Body of pancreas (tissue), 4 donors: ENCODE results near the gene ADGRG3. TPM values are rescaled to one million over a fixed set of nuclear protein-coding genes. Genes with fewer than 3 reads are reported as not detected.

ENCODE experiments used
- ATAC-seq: fragments of 150-250 bp; one replicate; pipeline ENCODE4 v1.9.1; 2016
- DNase-seq, 4 donors: peaks; one replicate each; pipeline ENCODE4 v3.0.0-alpha.2; 2019
- H3K27ac ChIP-seq, 4 donors: fragments of 200-600 bp; sonication (generic); 1 replicate in 3 of 4; 2 replicates in 1 of 4; pipeline versions ENCODE4 v1.5.1 to v1.6.1; 2016 to 2019; ENCODE audit warnings: mild to moderate bottlenecking in 1 of 4, mixed read lengths in 1 of 4, moderate library complexity in 1 of 4
- H3K27me3 ChIP-seq, 2 donors: fragments of 200-600 bp; sonication (generic); one replicate each; pipeline ENCODE4 v1.6.0; 2016; ENCODE audit warnings: mild to moderate bottlenecking in 1 of 2
- H3K36me3 ChIP-seq, 2 donors: fragments of 200-600 bp; sonication (generic); replicated peaks in 1 of 2; 2 replicates each; pipeline ENCODE4 v1.5.1; 2016; ENCODE audit warnings: low read depth in 2 of 2; ENCODE audit not compliant: insufficient read depth in 1 of 2
- H3K4me1 ChIP-seq: fragments of 200-600 bp; sonication (generic); one replicate; pipeline ENCODE4 v1.6.0; 2016
- H3K4me3 ChIP-seq, 2 donors: fragments of 200-600 bp; sonication (generic); 1 replicate in 1 of 2; 2 replicates in 1 of 2; pipeline ENCODE4 v1.5.1; 2016 to 2019
- H3K9me3 ChIP-seq, 3 donors: fragments of 200-600 bp; sonication (generic); 1 replicate in 2 of 3; 2 replicates in 1 of 3; pipeline ENCODE4 v1.5.1; 2016
- CTCF ChIP-seq, 7 experiments: fragments of 450-650 bp in 4 of 7; fragments of 200-600 bp in 3 of 7; sonication (generic) in 3 of 7; IDR thresholded peaks; one replicate each; pipeline ENCODE4 v1.5.1; 2016 to 2019; ENCODE audit warnings: antibody characterized with exemption in 7 of 7
- POLR2A ChIP-seq, 3 donors: fragments of 450-650 bp; IDR thresholded peaks; one replicate each; pipeline ENCODE4 v1.6.1; 2016; ENCODE audit warnings: antibody characterized with exemption in 3 of 3, mild to moderate bottlenecking in 2 of 3
- WGBS, 2 donors: methylation state at CpG; one replicate each; pipeline ENCODE4 v1.1.5; 2017; 5-methylcytosine and 5-hydroxymethylcytosine counted together
- intact Hi-C: fragments of 100-400 bp; cut with DNase I; formaldehyde crosslinking; loops from one replicate; pipeline ENCODE4 v1.15.1; 2023
- total RNA-seq, 2 donors: library from RNA; depleted of rRNA; stranded (reverse); fragments of >200 nt; gene quantifications; one replicate each; pipeline ENCODE4 v1.1.0, GENCODE V29; 2016

Gene ADGRG3
- total RNA-seq, 2 donors from 2014 or later: 2.0 to 6.0 TPM

- Histone ChIP-seq H3K4me3 (no peak overlapping the region), H3K27ac (no peak overlapping the region), H3K4me1 (peaks cover 48% of the 10 kb centered on the region), H3K27me3 (no peaks in the 10 kb centered on the region), H3K36me3 (no peaks in the 10 kb centered on the region), H3K9me3 (no peaks in the 10 kb centered on the region)
- WGBS, 2 donors: 75 to 78% methylated on average over 17 of the region's 17 CpGs
- DNase-seq: no peak
- no peak for ATAC-seq
- TF ChIP-seq POLR2A (IDR thresholded peaks at IDR 0.05) (no peak), CTCF (IDR thresholded peaks at IDR 0.05) (no peak)
- intact Hi-C loops: no loop called here
These were observed 29.9 kb downstream of the ADGRG3 start for GRCh38 chr16:57697896-57698537.

GRCh38 chr16:57698812-57699405, 30.8 kb downstream of the ADGRG3 start:
- intact Hi-C loops: no loop called here
- no peaks in the 10 kb centered on the region for H3K36me3 ChIP-seq
- 74 to 80% methylated on average over 8 to 16 of the region's 16 CpGs for WGBS, 2 donors

GRCh38 chr16:57699481-57699880, 31.4 kb downstream of the ADGRG3 start:
- 78% methylated on average over 3 of the region's 3 CpGs; no CpG with 5 or more reads in 1 of the 2 donors for WGBS, 2 donors
- intact Hi-C loops: no loop called here
- no peak for DNase-seq

More at GRCh38 chr16:57698812-57699405, 30.8 kb downstream of the ADGRG3 start:
- Histone ChIP-seq H3K4me3 (no peak overlapping the region), H3K27ac (no peak overlapping the region), H3K9me3 (no peaks in the 10 kb centered on the region), H3K4me1 (peaks cover 52% of the 10 kb centered on the region), H3K27me3 (no peaks in the 10 kb centered on the region)
- ATAC-seq: no peak
- no peak for TF ChIP-seq POLR2A (IDR thresholded peaks at IDR 0.05)
- no peak for TF ChIP-seq CTCF (IDR thresholded peaks at IDR 0.05)
- DNase-seq: no peak

GRCh38 chr16:57699899-57700298, 31.8 kb downstream of the ADGRG3 start:
- 87 to 99% methylated on average over 5 to 7 of the region's 7 CpGs for WGBS, 2 donors
- intact Hi-C loops: no loop called here
- Histone ChIP-seq H3K9me3 (no peaks in the 10 kb centered on the region), H3K4me1 (peaks cover 52% of the 10 kb centered on the region), H3K36me3 (no peaks in the 10 kb centered on the region), H3K4me3 (no peak overlapping the region), H3K27ac (no peak overlapping the region), H3K27me3 (no peaks in the 10 kb centered on the region)
- TF ChIP-seq POLR2A (IDR thresholded peaks at IDR 0.05) (no peak), CTCF (IDR thresholded peaks at IDR 0.05) (no peak)
- ATAC-seq: no peak
- DNase-seq: no peak

More at GRCh38 chr16:57699481-57699880, 31.4 kb downstream of the ADGRG3 start:
- ATAC-seq: no peak
- TF ChIP-seq CTCF (IDR thresholded peaks at IDR 0.05) (no peak), POLR2A (IDR thresholded peaks at IDR 0.05) (no peak)
- Histone ChIP-seq H3K4me3 (no peak overlapping the region), H3K27ac (no peak overlapping the region), H3K4me1 (peaks cover 52% of the 10 kb centered on the region), H3K36me3 (no peaks in the 10 kb centered on the region), H3K27me3 (no peaks in the 10 kb centered on the region), H3K9me3 (no peaks in the 10 kb centered on the region)
